Progenitor cell of endocrine pancreas (in vitro differentiated cells): ENCODE results near the gene LGMN. TPM values are rescaled to one million over a fixed set of nuclear protein-coding genes. Genes with fewer than 3 reads are reported as not detected.
A peak's percentile ranks its signal among the peaks of the same experiment; 100 is the strongest.

ENCODE experiments used
- DNase-seq: peaks from one replicate; pipeline ENCODE4 v3.0.0; 2021; ENCODE audit warnings: low spot score; ENCODE audit not compliant: unreplicated experiment
- H3K27ac Mint-ChIP-seq: 2 replicates; pipeline ENCODE4 v1.8.0; 2021; ENCODE audit warnings: mild to moderate bottlenecking, moderate library complexity, mixed read lengths
- H3K27me3 Mint-ChIP-seq: 2 replicates; pipeline ENCODE4 v1.8.0; 2021; ENCODE audit warnings: mixed read lengths
- H3K36me3 Mint-ChIP-seq: 2 replicates; pipeline ENCODE4 v1.8.0; 2022; ENCODE audit warnings: mixed read lengths; ENCODE audit not compliant: insufficient read depth
- H3K4me1 Mint-ChIP-seq: 2 replicates; pipeline ENCODE4 v1.8.0; 2021; ENCODE audit warnings: low read depth, mixed read lengths
- H3K4me3 Mint-ChIP-seq: 2 replicates; pipeline ENCODE4 v1.8.0; 2021; ENCODE audit warnings: low read depth, mild to moderate bottlenecking, moderate library complexity, mixed read lengths
- H3K9me3 Mint-ChIP-seq: 2 replicates; pipeline ENCODE4 v1.8.0; 2021; ENCODE audit warnings: low read depth, mixed read lengths
- total RNA-seq: library from RNA; stranded (reverse); gene quantifications from 2 replicates; pipeline ENCODE4 v1.2.1, GENCODE V29; 2021
- TF ChIP-seq, protein P1 (sequence below): fragments of 200-600 bp; sonication (generic); IDR thresholded peaks from one replicate; pipeline ENCODE4 v1.5.0; 2021; ENCODE audit warnings: antibody characterized with exemption, mild to moderate bottlenecking; ENCODE audit not compliant: unreplicated experiment

The LGMN gene
- total RNA-seq, 1 donor from 2014 or later: 63.3 TPM

DNA sequence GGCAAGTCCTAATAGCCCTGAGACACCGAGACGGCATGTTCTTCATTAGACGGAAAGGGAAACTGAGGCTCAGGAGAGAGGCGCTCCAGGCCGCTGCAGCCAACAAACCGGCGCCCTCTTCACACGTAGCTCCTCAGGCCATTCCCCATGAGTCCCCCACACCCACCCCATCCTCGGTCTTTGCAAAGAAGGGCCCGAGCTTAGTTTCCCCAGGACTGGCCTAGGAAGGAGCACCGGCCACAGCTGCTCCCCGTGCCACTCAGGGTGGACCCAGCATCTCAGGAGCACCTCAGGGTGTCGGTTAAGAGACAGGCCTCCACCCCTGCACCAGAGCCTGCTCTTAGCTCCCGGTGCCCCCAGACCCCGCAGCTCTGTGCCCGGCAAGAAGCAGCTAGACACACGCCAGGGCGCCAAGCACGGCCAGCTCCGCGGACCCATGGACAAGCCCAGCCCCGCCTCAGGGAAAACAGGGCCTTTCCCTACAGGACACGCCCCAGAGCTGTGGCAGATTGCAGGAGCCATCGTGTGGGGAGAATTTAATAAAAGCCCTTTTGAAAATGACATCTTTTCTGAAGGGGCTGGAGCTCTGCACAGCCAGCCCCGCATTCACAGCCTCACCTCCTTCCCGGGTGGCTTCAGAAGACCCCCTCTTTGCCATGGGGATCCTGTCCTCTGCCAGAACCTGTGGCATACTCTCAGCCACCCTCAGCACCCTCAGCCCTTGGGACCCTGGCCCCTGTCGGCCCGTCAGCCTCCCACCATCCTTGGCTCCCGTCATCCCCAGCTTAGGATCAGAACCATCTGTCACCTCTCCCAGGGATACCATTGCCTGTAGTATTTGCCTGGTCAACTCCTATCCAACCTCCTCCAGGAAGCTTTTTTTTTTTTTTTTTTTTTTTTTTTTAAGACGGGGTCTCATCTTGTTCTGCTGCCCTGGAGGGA is 59.7 kb downstream of the LGMN start:
- peak overlapping the region; percentile 55 for H3K4me3 Mint-ChIP-seq
- DNase-seq: no peak
- H3K4me1 Mint-ChIP-seq: no peaks in the 10 kb centered on the region
- H3K27ac Mint-ChIP-seq: no peak overlapping the region
- H3K36me3 Mint-ChIP-seq: no peaks in the 10 kb centered on the region
- H3K9me3 Mint-ChIP-seq: no peaks in the 10 kb centered on the region
- TF ChIP-seq, protein P1, sequence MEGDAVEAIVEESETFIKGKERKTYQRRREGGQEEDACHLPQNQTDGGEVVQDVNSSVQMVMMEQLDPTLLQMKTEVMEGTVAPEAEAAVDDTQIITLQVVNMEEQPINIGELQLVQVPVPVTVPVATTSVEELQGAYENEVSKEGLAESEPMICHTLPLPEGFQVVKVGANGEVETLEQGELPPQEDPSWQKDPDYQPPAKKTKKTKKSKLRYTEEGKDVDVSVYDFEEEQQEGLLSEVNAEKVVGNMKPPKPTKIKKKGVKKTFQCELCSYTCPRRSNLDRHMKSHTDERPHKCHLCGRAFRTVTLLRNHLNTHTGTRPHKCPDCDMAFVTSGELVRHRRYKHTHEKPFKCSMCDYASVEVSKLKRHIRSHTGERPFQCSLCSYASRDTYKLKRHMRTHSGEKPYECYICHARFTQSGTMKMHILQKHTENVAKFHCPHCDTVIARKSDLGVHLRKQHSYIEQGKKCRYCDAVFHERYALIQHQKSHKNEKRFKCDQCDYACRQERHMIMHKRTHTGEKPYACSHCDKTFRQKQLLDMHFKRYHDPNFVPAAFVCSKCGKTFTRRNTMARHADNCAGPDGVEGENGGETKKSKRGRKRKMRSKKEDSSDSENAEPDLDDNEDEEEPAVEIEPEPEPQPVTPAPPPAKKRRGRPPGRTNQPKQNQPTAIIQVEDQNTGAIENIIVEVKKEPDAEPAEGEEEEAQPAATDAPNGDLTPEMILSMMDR: no peak
- H3K27me3 Mint-ChIP-seq: peaks cover 12% of the 10 kb centered on the region

- H3K27ac Mint-ChIP-seq: no peak overlapping the region
- peaks cover 6% of the 10 kb centered on the region for H3K27me3 Mint-ChIP-seq
- no peaks in the 10 kb centered on the region for H3K4me1 Mint-ChIP-seq
- TF ChIP-seq, protein P1: no peak
- no peaks in the 10 kb centered on the region for H3K36me3 Mint-ChIP-seq
- peak; percentile 34 for DNase-seq
- peak overlapping the region; percentile 55 for H3K4me3 Mint-ChIP-seq
- H3K9me3 Mint-ChIP-seq: no peaks in the 10 kb centered on the region
Observed at GRCh38 chr14:92687681-92688433, 60.6 kb downstream of the LGMN start.

DNA sequence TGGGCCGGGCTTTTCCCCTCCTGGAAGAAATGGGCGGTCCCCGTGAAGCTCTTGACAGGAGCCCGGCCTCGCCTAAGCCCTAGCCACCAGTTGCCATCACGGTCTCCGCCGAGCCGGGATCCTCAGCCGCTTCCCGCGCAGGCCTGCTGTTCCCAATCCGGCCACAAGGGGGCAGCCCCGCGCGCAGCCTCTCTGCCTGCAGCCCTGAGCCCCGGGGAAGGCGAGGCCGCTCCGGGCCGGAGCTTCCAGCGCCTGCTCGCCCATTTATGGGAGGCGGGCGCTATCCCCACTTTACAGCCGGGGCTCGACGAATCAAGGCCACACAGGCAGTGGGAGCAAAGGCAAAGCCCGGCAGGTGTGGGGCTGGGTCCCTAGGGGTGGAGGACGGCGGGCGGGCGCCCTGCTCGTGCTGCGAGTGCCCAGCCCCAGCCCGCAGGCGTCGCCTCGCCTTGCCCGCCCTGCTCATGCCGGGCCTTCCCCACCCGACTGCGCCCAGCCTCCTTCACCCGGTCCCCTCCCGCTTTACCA is 61.5 kb downstream of the LGMN start:
- H3K9me3 Mint-ChIP-seq: no peaks in the 10 kb centered on the region
- H3K27ac Mint-ChIP-seq: no peak overlapping the region
- DNase-seq: peak; percentile 91
- TF ChIP-seq, protein P1: peak; percentile 97
- no peaks in the 10 kb centered on the region for H3K4me1 Mint-ChIP-seq
- peaks cover 6% of the 10 kb centered on the region for H3K27me3 Mint-ChIP-seq
- peak overlapping the region; percentile 33 for H3K4me3 Mint-ChIP-seq
- H3K36me3 Mint-ChIP-seq: no peaks in the 10 kb centered on the region

DNA sequence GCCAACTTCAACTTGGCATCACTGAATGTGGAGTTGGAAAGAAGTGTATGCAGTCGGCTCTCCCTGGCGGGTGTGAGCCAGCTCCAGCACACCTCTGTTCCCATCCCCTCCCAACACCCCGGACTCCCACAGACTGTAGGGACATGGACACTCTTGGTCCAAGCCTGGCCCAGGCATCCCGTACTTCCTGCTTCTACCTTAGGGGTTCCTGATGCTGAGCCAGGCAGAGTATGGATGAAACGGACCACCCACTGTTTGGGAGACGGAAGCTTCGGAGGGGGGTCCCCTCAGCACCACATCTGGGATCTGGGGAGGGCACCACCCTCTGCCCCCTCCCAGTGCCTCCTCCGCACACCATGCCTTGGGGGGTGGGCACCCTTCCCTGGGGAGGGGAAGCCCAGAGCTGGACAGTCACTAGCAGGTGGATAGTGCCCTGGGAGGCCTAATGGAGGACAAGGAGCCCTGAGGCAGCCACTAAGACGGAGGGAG is 62.0 kb downstream of the LGMN start:
- no peak for DNase-seq
- no peak overlapping the region for H3K4me3 Mint-ChIP-seq
- no peaks in the 10 kb centered on the region for H3K9me3 Mint-ChIP-seq
- H3K36me3 Mint-ChIP-seq: peaks cover under 1% of the 10 kb centered on the region
- H3K27ac Mint-ChIP-seq: no peak overlapping the region
- TF ChIP-seq, protein P1: no peak
- no peaks in the 10 kb centered on the region for H3K4me1 Mint-ChIP-seq
- peaks cover 6% of the 10 kb centered on the region for H3K27me3 Mint-ChIP-seq

DNA sequence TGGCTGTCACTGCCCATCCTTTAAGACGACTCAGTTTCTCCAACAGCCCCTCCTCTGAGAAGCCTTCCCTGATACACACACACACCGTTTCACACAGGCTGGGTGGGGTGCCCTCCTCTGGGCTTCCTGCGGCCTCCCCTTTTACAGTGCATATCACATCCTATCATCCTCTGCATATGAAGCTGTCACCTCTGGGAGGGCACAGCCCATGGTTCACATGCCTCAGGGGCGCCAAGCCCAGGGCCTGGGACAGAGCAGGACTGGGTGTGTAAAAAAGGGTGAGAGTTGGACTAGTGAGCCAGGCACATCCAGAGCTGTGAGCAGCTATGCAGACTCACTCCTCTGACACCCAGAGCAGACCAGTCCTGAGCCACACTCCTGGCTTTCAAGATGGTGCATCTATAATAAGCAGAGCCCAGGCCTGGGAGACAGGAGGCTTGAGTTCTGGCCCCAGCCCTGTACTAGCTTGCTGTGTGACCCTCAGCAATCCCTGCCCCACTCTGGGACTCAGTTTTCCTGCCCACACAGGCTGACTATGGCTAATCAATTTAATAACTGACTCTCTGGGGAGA is 62.6 kb downstream of the LGMN start:
- peaks cover 3% of the 10 kb centered on the region for H3K36me3 Mint-ChIP-seq
- H3K9me3 Mint-ChIP-seq: no peaks in the 10 kb centered on the region
- H3K27ac Mint-ChIP-seq: no peak overlapping the region
- DNase-seq: no peak
- H3K4me3 Mint-ChIP-seq: no peak overlapping the region
- no peaks in the 10 kb centered on the region for H3K4me1 Mint-ChIP-seq
- TF ChIP-seq, protein P1: no peak
- H3K27me3 Mint-ChIP-seq: peaks cover 6% of the 10 kb centered on the region
